Smooth muscle cell (in vitro differentiated cells): ENCODE data around the gene NDUFA11. TPM values are rescaled to one million over a fixed set of nuclear protein-coding genes. Genes with fewer than 3 reads are reported as not detected.
"Not testable (repeated sequence)": the region's sequence is repeated elsewhere in the genome, so short reads cannot be mapped to it uniquely, and the experiment has no call there.

Experiments used
- DNase-seq: peaks from one replicate; lab custom pipeline; 2025; ENCODE audit not compliant: unreplicated experiment; lab: John Stamatoyannopoulos, UW
- H2AFZ ChIP-seq: fragments of 200-600 bp; sonication (generic); 2 replicates; pipeline ENCODE4 v1.6.0; 2016; ENCODE audit warnings: antibody characterized with exemption, low read depth, mild to moderate bottlenecking
- H3F3A ChIP-seq: fragments of 200-600 bp; sonication (generic); 2 replicates; pipeline ENCODE4 v1.6.0; 2017; ENCODE audit warnings: antibody characterized with exemption, low read depth
- H3K27ac ChIP-seq: fragments of 200-600 bp; sonication (generic); 2 replicates; pipeline ENCODE4 v1.5.1; 2016; ENCODE audit warnings: low read depth, mild to moderate bottlenecking
- H3K27me3 ChIP-seq: fragments of 200-600 bp; sonication (generic); 2 replicates; pipeline ENCODE4 v1.6.1; 2016; ENCODE audit warnings: low read depth, mild to moderate bottlenecking
- H3K36me3 ChIP-seq: fragments of 200-600 bp; sonication (generic); 2 replicates; pipeline ENCODE4 v1.5.1; 2016; ENCODE audit warnings: low read depth
- H3K4me1 ChIP-seq: fragments of 200-600 bp; sonication (generic); 2 replicates; pipeline ENCODE4 v1.5.1; 2016; ENCODE audit warnings: low read depth
- H3K4me2 ChIP-seq: fragments of 200-600 bp; sonication (generic); 2 replicates; pipeline ENCODE4 v1.6.0; 2016; ENCODE audit warnings: mild to moderate bottlenecking
- H3K4me3 ChIP-seq: fragments of 200-600 bp; sonication (generic); 2 replicates; pipeline ENCODE4 v1.5.1; 2016; ENCODE audit warnings: mild to moderate bottlenecking
- H3K79me2 ChIP-seq: fragments of 200-600 bp; sonication (generic); 2 replicates; pipeline ENCODE4 v1.6.0; 2016; ENCODE audit warnings: low read depth, mild to moderate bottlenecking
- H3K9ac ChIP-seq: fragments of 200-600 bp; sonication (generic); 2 replicates; pipeline ENCODE4 v1.6.0; 2016; ENCODE audit warnings: low read depth
- H3K9me3 ChIP-seq: fragments of 200-600 bp; sonication (generic); replicated peaks from 2 replicates; pipeline ENCODE4 v1.5.1; 2016; ENCODE audit warnings: low read depth
- H4K20me1 ChIP-seq: fragments of 200-600 bp; sonication (generic); 2 replicates; pipeline ENCODE4 v1.6.0; 2016; ENCODE audit warnings: low read depth
- WGBS: methylation state at CpG from one replicate; pipeline ENCODE4 v1.1.7; 2016; ENCODE audit warnings: low lambda C conversion rate; 5-methylcytosine and 5-hydroxymethylcytosine counted together
- polyA plus RNA-seq: library from polyadenylated mRNA; unstranded; fragments of >200 nt; fragmentation: Nextera tagmentation; extraction: Ambion mirVana; gene quantifications from 2 replicates; pipeline ENCODE4 v1.2.1, GENCODE V29; 2016
- total RNA-seq: library from RNA; depleted of rRNA; stranded (reverse); fragments of >200 nt; gene quantifications from 2 replicates; pipeline ENCODE4 v1.2.3, GENCODE V29; 2014
- TF ChIP-seq, protein P1 (sequence below): fragments of 200-600 bp; sonication (generic); IDR thresholded peaks from 2 replicates; pipeline ENCODE4 v1.5.1; 2017; ENCODE audit warnings: borderline replicate concordance, mild to moderate bottlenecking, antibody characterized with exemption; ENCODE audit not compliant: insufficient read depth, poor library complexity, severe bottlenecking

Gene NDUFA11
- total and polyA plus RNA-seq, 2 experiments from 2014 or later, result 169 to 493 TPM

DNA sequence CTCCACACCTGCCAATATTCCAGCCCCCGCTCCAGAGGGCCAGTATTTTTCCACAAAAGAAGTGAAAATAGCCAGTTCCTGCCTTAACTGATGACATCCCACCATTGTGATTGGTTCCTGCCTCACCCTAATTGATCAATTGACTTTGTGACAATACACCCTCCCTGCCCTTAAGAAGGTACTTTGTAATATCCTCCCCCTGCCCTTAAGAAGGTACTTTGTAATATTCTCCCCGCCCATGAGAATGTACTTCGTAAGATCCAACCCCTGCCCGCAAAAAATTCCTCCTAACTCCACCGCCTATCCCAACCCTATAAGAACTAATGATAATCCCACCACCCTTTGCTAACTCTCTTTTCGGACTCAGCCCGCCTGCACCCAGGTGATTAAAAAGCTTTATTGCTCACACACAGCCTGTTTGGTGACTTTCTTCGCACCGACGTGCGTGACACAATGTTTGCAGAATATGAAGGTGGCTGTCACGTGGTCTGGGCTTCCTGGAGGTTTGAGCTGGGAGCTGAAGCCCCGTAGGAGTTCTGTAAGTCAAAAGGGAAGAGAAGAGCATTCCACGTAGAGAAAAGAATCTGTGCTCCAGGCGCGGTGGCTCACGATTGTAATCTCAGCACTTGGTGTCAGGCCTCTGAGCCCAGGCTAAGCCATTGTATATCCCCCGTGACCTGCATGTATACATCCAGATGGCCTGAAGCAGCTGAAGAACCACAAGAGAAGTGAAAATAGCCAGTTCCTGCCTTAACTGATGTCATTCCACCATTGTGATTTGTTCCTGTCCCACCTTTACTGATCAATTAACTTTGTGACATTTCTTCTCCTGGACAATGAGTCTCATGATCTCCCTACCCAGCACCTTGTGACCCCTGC, 46.1 kb downstream of the NDUFA11 start:
- H3K36me3 ChIP-seq, result no peaks in the 10 kb centered on the region
- H4K20me1 ChIP-seq, result no peaks in the 10 kb centered on the region

DNA sequence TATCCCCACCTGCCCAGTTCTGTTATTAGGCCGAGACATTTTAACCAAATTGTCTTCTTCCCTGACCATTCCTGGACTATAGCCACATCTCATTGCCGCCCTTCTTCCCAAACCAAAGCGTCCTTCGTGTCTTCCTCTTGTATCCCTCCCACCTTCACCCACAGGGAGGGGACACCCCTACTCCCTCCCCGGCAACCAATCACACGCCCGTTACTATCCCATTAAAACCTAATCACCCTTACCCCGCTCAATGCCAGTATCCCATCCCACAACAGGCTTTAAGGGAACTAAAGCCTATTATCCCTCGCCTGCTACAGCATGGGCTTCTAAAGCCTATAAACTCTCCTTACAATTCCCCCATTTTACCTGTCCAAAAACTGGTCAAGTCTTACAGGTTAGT, 48.4 kb downstream of the NDUFA11 start:
- not testable (repeated sequence) for H3K9me3 ChIP-seq, H3K27me3 ChIP-seq, H3K4me3 ChIP-seq, H2AFZ ChIP-seq, H3K4me1 ChIP-seq, H3K9ac ChIP-seq, DNase-seq, H3K27ac ChIP-seq, H3K79me2 ChIP-seq, H4K20me1 ChIP-seq, H3F3A ChIP-seq, H3K4me2 ChIP-seq, H3K36me3 ChIP-seq
- WGBS, result 84% methylated on average over 9 of the region's 9 CpGs

More for the DNA sequence above, 46.1 kb downstream of the NDUFA11 start:
- H3K9me3 ChIP-seq, result no peaks in the 10 kb centered on the region
- H3K4me3 ChIP-seq, result no peak overlapping the region
- no peak overlapping the region for H2AFZ ChIP-seq
- H3K27ac ChIP-seq, result no peak overlapping the region
- DNase-seq, result no peak
- WGBS, result 88% methylated on average over 18 of the region's 18 CpGs
- no peak overlapping the region for H3K9ac ChIP-seq
- H3K4me1 ChIP-seq, result peaks cover 4% of the 10 kb centered on the region
- H3F3A ChIP-seq, result no peaks in the 10 kb centered on the region
- H3K27me3 ChIP-seq, result peaks cover 6% of the 10 kb centered on the region
- TF ChIP-seq, protein P1, sequence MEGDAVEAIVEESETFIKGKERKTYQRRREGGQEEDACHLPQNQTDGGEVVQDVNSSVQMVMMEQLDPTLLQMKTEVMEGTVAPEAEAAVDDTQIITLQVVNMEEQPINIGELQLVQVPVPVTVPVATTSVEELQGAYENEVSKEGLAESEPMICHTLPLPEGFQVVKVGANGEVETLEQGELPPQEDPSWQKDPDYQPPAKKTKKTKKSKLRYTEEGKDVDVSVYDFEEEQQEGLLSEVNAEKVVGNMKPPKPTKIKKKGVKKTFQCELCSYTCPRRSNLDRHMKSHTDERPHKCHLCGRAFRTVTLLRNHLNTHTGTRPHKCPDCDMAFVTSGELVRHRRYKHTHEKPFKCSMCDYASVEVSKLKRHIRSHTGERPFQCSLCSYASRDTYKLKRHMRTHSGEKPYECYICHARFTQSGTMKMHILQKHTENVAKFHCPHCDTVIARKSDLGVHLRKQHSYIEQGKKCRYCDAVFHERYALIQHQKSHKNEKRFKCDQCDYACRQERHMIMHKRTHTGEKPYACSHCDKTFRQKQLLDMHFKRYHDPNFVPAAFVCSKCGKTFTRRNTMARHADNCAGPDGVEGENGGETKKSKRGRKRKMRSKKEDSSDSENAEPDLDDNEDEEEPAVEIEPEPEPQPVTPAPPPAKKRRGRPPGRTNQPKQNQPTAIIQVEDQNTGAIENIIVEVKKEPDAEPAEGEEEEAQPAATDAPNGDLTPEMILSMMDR, result no peak
- no peaks in the 10 kb centered on the region for H3K79me2 ChIP-seq
- H3K4me2 ChIP-seq, result no peak overlapping the region

DNA sequence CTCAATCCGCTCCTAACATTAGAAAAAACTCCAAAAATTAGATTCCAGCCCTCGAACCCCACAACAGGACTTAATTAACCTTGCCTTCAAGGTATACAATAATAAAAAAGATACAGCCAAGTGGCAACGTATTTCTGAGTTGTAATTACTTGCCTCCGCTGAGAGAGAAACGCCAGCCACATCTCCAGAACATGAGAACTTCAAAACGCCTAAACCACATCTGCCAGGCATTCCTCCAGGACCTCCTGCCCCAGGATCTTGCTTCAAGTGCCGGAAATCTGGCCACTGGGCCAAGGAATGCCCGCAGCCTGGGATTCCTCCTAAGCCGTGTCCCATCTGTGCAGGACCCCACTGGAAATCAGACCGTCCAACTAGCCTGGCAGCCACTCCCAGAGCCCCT, 49.5 kb downstream of the NDUFA11 start:
- H3K4me3 ChIP-seq, H3K27ac ChIP-seq, H2AFZ ChIP-seq, H3K27me3 ChIP-seq, H3K36me3 ChIP-seq, H3K79me2 ChIP-seq, DNase-seq, H3F3A ChIP-seq, H4K20me1 ChIP-seq, H3K9me3 ChIP-seq, H3K4me1 ChIP-seq, H3K4me2 ChIP-seq, H3K9ac ChIP-seq: not testable (repeated sequence)
- WGBS, result 84% methylated on average over 10 of the region's 10 CpGs

DNA sequence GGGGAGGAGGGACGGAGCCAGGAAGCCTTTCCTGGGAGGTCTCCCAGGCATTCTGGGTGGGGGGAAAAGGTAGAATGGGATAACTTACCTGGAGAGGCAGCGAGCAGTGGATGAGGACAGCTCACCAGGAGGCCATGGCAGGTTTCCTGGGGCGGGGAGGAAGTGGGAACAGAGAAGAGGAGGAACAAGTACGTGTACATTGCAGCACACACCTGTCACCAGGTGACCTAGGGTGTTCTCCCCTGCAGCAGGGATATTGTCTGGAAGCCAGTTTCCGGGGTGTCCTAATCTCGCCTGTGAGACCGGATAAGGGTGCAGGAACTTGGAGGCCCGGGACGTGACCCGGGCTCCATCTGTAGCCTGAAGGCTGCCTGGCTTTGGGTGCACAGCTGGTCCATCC, 52.3 kb downstream of the NDUFA11 start, which contains the start of gene FUT3:
TSS of gene FUT3 (minus strand) at position 148 of the 400 bp plus-strand sequence.
- H3K9ac ChIP-seq, result no peak within 1 kb of the TSS

More for the DNA sequence above, 52.3 kb downstream of the NDUFA11 start, which contains the start of gene FUT3:
- no peak for DNase-seq
- H3K36me3 ChIP-seq, result no peaks in the 10 kb centered on the region
- H3K27ac ChIP-seq, result no peak within 1 kb of the TSS
- H3K4me3 ChIP-seq, result no peak within 1 kb of the TSS
- no peak within 1 kb of the TSS for H2AFZ ChIP-seq
- H3K9me3 ChIP-seq, result no peaks in the 10 kb centered on the region
- no peaks in the 10 kb centered on the region for H3K79me2 ChIP-seq
- H3K4me2 ChIP-seq, result no peak within 1 kb of the TSS
- 91% methylated on average over 10 of the region's 10 CpGs for WGBS
- no peaks in the 10 kb centered on the region for H4K20me1 ChIP-seq
- TF ChIP-seq, protein P1, result no peak
- H3F3A ChIP-seq, result no peaks in the 10 kb centered on the region
- peaks cover 4% of the 10 kb centered on the region for H3K4me1 ChIP-seq
- peaks cover 6% of the 10 kb centered on the region for H3K27me3 ChIP-seq
